ENCODE results near the gene PDGFB. TPM values are rescaled to one million over a fixed set of nuclear protein-coding genes. Genes with fewer than 3 reads are reported as not detected.

Gene PDGFB
- total RNA-seq, 1 donor from 2014 or later: 54.8 TPM

DNA sequence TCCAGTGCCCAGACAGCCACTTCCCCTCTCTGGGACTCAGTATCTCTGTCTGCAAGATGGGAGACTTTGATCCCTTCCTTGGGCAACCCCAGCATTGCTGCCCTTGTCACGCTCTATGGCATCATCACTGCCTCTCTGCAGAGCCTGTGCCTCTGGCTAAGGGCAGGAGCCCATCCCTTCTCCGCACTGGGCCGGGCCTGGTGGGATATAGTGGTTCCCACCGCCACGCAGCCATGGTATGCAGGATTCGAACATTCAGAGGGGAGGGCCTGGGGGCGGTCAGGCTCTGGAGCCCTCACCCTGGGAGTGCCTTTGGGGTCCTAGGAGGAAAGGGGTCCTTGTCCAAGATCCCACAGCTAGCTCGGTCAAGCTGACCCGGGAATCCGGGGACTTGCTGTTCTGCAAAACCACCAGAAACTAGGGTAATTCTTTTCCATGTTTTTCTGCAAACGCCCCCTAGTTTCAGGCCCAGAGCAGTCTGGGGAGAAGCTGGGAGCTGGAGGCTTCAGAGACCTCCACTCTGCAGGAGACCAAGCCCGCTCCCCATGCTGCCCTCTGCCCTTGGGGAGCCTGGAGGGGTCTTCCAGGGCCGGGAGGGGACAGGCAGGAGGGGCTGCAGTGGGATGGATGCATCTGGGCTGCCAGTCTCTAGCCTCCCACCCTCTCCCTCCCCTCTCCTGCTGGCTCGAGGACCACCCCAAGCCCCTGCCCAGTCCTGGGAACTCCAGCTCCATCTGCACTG lies 67.9 kb downstream of the PDGFB start:
- peak in 1 of 2 donors; percentile 19 for DNase-seq (ENCODE audit: low read depth in 2 of 2)

DNA sequence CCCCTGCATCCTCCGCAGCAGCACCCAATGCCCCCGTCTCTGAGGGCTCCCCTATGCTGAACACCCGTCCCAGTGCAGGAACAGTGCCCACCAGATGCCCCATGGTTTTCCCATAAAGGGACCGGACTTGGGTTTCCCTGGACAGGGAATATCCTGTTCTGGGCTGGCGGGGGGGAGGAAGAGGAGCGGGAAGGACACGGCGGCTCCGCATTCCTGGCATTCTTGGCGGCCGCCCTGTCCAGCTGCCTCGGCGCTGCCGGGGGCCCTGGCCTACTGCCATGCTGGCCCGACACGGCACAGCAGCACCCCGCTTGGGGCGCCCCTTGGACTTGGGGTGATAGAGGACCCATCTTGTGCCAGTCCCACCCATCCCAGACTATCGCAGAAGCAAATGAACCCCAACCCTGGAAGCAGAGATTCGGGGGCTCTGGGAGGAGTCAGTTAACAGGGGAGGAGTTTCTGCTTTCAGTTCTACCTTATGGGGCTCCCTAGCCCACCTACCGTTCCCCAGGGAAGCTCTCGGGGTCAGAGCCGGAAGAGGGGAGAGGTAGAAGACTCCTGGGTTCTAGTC lies 68.6 kb downstream of the PDGFB start:
- DNase-seq (ENCODE audit: low read depth in 2 of 2): peak; percentile 85 to 91

GRCh38 chr22:39175353-39176142 lies 69.2 kb downstream of the PDGFB start:
- DNase-seq (ENCODE audit: low read depth in 2 of 2): peak; percentile 25 to 31

- peak; percentile 100 for DNase-seq (ENCODE audit: low read depth in 2 of 2)
These were observed 70.1 kb downstream of the PDGFB start for GRCh38 chr22:39174498-39175352.

- DNase-seq (ENCODE audit: low read depth in 2 of 2): peak in 1 of 2 donors; percentile 28
These were observed 70.8 kb downstream of the PDGFB start for GRCh38 chr22:39173787-39174497.

Other genes with a start within 250 kb of the PDGFB start
- gene APOBEC3C, start 230.7 kb downstream of the PDGFB start, total RNA-seq: 0.20 and 2.0 TPM in 2 replicates
- gene APOBEC3D, start 223.9 kb downstream of the PDGFB start, total RNA-seq: under 0.01 and 0.44 TPM in 2 replicates
- gene APOBEC3F, start 204.1 kb downstream of the PDGFB start, total RNA-seq: 4.4 and 5.4 TPM in 2 replicates
- gene APOBEC3G, start 167.7 kb downstream of the PDGFB start, total RNA-seq: 2.0 and 4.0 TPM in 2 replicates
- 0.22 TPM in 1 of 2 replicates, not detected in the other for gene APOBEC3H, start 147.7 kb downstream of the PDGFB start, total RNA-seq
- 2.4 and 5.8 TPM in 2 replicates for gene CBX7, start 92.3 kb downstream of the PDGFB start, total RNA-seq
- gene RPL3, start 74.6 kb upstream of the PDGFB start, total RNA-seq: 2,451 and 3,005 TPM in 2 replicates
- gene SYNGR1, start 105.0 kb upstream of the PDGFB start, total RNA-seq: under 0.01 and 0.44 TPM in 2 replicates
- 8.5 and 8.9 TPM in 2 replicates for gene TAB1, start 154.8 kb upstream of the PDGFB start, total RNA-seq
- gene MGAT3, start 212.0 kb upstream of the PDGFB start, total RNA-seq: not detected in 2 replicates